Type B pancreatic cell (in vitro differentiated cells): ENCODE measurements around the gene ITIH3. TPM values are rescaled to one million over a fixed set of nuclear protein-coding genes. Genes with fewer than 3 reads are reported as not detected.

ENCODE experiments used
- DNase-seq: peaks from one replicate; pipeline ENCODE4 v3.0.0; 2021; ENCODE audit warnings: mixed read lengths; ENCODE audit not compliant: unreplicated experiment; ENCODE audit errors: extremely low spot score
- H3K27ac Mint-ChIP-seq: 2 replicates; pipeline ENCODE4 v1.8.0; 2021; ENCODE audit warnings: mild to moderate bottlenecking, mixed read lengths
- H3K27me3 Mint-ChIP-seq: 2 replicates; pipeline ENCODE4 v1.8.0; 2021; ENCODE audit warnings: mixed read lengths
- H3K36me3 Mint-ChIP-seq: 2 replicates; pipeline ENCODE4 v1.8.0; 2021; ENCODE audit warnings: mixed read lengths
- H3K4me1 Mint-ChIP-seq: one replicate; pipeline ENCODE4 v1.8.0; 2021; ENCODE audit warnings: mixed read lengths; ENCODE audit not compliant: unreplicated experiment
- H3K4me3 Mint-ChIP-seq: 2 replicates; pipeline ENCODE4 v1.8.0; 2021; ENCODE audit warnings: mild to moderate bottlenecking, mixed read lengths
- H3K9me3 Mint-ChIP-seq: 2 replicates; pipeline ENCODE4 v1.8.0; 2021; ENCODE audit warnings: mixed read lengths
- long read RNA-seq: library from polyadenylated mRNA; unstranded; transcript quantifications from one replicate; pipeline ENCODE4 v2.0.0, GENCODE V29; 2020
- total RNA-seq: library from RNA; stranded (reverse); gene quantifications from 2 replicates; pipeline ENCODE4 v1.2.1, GENCODE V29; 2021; ENCODE audit warnings: low replicate concordance
- TF ChIP-seq, protein P1 (sequence below): fragments of 200-600 bp; sonication (generic); conservative IDR thresholded peaks from 2 replicates; pipeline ENCODE4 v1.5.0; 2021; ENCODE audit warnings: antibody characterized with exemption, mild to moderate bottlenecking

The ITIH3 gene, protein sequence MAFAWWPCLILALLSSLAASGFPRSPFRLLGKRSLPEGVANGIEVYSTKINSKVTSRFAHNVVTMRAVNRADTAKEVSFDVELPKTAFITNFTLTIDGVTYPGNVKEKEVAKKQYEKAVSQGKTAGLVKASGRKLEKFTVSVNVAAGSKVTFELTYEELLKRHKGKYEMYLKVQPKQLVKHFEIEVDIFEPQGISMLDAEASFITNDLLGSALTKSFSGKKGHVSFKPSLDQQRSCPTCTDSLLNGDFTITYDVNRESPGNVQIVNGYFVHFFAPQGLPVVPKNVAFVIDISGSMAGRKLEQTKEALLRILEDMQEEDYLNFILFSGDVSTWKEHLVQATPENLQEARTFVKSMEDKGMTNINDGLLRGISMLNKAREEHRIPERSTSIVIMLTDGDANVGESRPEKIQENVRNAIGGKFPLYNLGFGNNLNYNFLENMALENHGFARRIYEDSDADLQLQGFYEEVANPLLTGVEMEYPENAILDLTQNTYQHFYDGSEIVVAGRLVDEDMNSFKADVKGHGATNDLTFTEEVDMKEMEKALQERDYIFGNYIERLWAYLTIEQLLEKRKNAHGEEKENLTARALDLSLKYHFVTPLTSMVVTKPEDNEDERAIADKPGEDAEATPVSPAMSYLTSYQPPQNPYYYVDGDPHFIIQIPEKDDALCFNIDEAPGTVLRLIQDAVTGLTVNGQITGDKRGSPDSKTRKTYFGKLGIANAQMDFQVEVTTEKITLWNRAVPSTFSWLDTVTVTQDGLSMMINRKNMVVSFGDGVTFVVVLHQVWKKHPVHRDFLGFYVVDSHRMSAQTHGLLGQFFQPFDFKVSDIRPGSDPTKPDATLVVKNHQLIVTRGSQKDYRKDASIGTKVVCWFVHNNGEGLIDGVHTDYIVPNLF
- total RNA-seq: 0.81 and 0.97 TPM in 2 replicates
- long read RNA-seq: 0 reads

DNA sequence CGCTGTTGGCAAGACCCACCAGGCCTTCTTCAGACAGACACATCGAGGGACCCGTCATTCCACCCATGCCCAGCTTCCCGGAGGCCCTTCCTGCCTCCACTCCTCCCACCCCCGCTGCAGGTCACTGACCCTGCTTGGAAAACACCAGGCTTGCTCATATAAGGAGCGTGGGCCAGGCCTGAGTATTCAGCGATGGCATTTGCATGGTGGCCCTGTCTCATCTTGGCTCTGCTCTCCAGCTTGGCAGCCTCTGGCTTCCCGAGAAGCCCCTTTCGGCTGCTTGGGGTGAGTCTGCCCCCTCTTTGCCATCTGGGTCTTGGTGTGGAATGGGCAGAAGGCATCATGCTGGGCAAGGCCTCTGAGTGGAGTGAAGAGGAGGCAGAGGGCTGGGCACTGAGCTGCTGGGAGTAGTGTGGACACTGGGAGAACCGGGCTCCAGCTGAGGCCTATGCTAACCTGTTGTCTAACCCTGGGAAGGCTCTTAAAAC, at the start of gene ITIH3:
Gene ITIH3, plus strand, starts transcription at position 185 of the 488 bp plus-strand sequence. Its CDS starts 8 bp downstream, at position 193.
- no peaks in the 10 kb centered on the region for H3K9me3 Mint-ChIP-seq
- no peak for DNase-seq
- H3K27ac Mint-ChIP-seq: no peak within 1 kb of the TSS
- TF ChIP-seq, protein P1, sequence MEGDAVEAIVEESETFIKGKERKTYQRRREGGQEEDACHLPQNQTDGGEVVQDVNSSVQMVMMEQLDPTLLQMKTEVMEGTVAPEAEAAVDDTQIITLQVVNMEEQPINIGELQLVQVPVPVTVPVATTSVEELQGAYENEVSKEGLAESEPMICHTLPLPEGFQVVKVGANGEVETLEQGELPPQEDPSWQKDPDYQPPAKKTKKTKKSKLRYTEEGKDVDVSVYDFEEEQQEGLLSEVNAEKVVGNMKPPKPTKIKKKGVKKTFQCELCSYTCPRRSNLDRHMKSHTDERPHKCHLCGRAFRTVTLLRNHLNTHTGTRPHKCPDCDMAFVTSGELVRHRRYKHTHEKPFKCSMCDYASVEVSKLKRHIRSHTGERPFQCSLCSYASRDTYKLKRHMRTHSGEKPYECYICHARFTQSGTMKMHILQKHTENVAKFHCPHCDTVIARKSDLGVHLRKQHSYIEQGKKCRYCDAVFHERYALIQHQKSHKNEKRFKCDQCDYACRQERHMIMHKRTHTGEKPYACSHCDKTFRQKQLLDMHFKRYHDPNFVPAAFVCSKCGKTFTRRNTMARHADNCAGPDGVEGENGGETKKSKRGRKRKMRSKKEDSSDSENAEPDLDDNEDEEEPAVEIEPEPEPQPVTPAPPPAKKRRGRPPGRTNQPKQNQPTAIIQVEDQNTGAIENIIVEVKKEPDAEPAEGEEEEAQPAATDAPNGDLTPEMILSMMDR: no peak
- H3K4me1 Mint-ChIP-seq: peaks cover 8% of the 10 kb centered on the region
- H3K4me3 Mint-ChIP-seq: no peak within 1 kb of the TSS
- H3K36me3 Mint-ChIP-seq: no peaks in the 10 kb centered on the region
- no peaks in the 10 kb centered on the region for H3K27me3 Mint-ChIP-seq

DNA sequence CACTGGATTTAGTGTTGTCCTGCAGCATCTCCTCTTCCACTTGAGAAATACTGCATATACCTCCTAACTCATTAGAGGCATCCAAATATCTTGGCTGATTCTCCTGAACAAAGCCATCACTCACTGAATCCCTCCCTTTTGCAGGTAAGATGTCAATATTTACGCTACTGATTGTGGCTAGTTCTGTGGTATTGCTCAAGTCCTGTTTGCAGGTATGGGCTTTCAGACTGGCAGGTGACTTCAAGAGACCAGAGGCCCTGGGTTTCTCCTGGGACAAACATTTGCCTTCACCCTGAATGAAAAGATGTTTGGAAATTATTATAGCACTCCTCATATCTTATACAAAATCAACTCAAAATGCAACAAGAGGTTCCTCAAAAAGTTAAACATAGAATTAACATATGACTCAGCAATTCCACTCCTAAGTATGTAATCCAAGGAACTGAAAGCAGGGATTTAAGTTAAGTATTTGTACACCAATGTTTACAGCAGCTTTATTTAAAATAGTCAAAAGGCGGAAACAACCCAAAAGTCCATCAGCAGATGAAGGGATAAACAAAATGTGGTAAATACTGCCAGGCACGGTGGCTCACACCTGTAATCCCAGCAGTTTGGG, 42.4 kb upstream of the ITIH3 start:
- H3K27ac Mint-ChIP-seq: no peak overlapping the region
- H3K9me3 Mint-ChIP-seq: no peaks in the 10 kb centered on the region
- H3K27me3 Mint-ChIP-seq: no peaks in the 10 kb centered on the region
- peaks cover 36% of the 10 kb centered on the region for H3K36me3 Mint-ChIP-seq
- TF ChIP-seq, protein P1: no peak
- H3K4me3 Mint-ChIP-seq: no peak overlapping the region
- H3K4me1 Mint-ChIP-seq: no peaks in the 10 kb centered on the region
- DNase-seq: no peak

- Mint-ChIP-seq H3K27ac (no peak overlapping the region), H3K27me3 (no peaks in the 10 kb centered on the region), H3K4me1 (no peaks in the 10 kb centered on the region), H3K36me3 (peaks cover 46% of the 10 kb centered on the region), H3K9me3 (no peaks in the 10 kb centered on the region), H3K4me3 (no peak overlapping the region)
- TF ChIP-seq, protein P1: no peak
- no peak for DNase-seq
Observed at GRCh38 chr3:52754373-52754772, 40.2 kb upstream of the ITIH3 start.

DNA sequence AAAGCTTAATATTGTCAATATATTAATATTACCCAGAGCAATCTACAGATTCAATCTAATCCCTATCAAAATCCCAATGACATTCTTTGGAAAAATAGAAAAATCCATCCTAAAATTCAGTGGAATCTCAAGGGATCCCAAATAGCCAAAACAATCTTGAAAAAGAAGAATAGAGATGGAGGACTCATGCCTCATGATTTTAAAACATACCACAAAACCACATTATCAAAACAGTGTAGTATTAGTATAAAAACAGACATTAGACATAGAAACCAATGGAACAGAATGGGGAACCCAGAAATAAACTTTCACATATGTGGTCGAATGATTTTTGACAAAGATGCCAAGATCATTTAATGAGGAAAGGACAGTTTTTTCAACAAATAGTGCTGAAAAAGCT, 38.5 kb upstream of the ITIH3 start:
- H3K4me1 Mint-ChIP-seq: no peaks in the 10 kb centered on the region
- H3K36me3 Mint-ChIP-seq: peaks cover 43% of the 10 kb centered on the region
- H3K27me3 Mint-ChIP-seq: no peaks in the 10 kb centered on the region
- TF ChIP-seq, protein P1: no peak
- DNase-seq: no peak
- no peaks in the 10 kb centered on the region for H3K9me3 Mint-ChIP-seq
- H3K4me3 Mint-ChIP-seq: no peak overlapping the region
- H3K27ac Mint-ChIP-seq: no peak overlapping the region

DNA sequence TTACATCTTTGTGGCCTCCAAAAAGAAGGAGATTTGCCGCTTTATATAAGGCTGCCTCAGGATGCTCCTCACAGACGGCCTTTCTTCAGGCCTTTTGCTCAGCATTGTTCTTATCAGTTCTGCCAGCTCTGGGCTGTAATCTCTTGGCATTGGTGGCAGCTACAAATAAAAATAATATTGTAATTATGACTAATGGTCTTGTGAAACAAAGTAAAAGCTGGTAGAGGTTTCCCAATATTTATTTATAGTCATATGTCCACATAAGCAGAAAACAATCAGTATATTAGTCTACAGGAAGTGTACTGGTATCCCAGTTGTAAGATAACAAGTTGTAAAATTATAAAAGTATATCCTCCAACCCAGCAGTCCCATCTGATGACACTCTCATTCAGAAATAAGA, 31.1 kb upstream of the ITIH3 start:
- no peaks in the 10 kb centered on the region for H3K27me3 Mint-ChIP-seq
- H3K36me3 Mint-ChIP-seq: peaks cover 37% of the 10 kb centered on the region
- TF ChIP-seq, protein P1: no peak
- no peaks in the 10 kb centered on the region for H3K4me1 Mint-ChIP-seq
- DNase-seq: no peak
- no peak overlapping the region for H3K27ac Mint-ChIP-seq
- H3K4me3 Mint-ChIP-seq: no peak overlapping the region
- no peaks in the 10 kb centered on the region for H3K9me3 Mint-ChIP-seq
